Measurements from ENCODE around the gene TCERG1L. TPM values are rescaled to one million over a fixed set of nuclear protein-coding genes. Genes with fewer than 3 reads are reported as not detected.

TCERG1L gene
- polyA plus RNA-seq, 3 donors = not detected

DNA sequence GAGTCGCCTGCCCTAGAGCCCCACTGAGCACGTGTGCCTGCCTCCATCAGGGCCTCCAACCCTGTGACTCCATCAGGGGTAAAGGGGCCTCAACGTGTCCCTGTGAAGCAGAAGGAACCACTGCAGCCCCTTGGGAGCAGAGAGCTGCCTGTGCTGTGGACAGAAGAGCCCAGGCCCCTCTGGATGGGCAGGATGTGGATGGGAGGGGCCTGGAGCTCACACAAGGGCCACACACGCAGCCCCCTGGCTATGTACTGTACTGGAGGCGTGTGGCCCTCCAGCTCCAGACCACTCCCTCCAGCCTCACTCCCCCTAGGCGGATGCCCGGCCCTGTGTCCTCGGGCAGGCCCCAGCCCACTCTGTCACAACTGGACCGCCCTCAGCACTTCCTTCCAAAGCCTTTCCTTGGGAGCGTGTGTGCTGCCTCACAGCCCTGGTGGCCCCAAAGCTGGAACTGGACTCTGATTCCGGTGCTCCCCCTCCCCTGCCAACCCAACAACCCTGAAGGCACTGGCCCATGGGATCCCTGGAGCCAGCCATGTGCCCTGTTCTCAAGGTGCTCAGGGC lies 238.0 kb downstream of the TCERG1L start:
- WGBS (ENCODE audit: insufficient coverage) = 88% methylated on average over 10 of the region's 11 CpGs
- no peak overlapping the region for H3K4me2 ChIP-seq (replicated peaks; ENCODE audit: extremely low read depth, low read length, poor library complexity, severe bottlenecking)
- no peaks in the 10 kb centered on the region for H3K36me3 ChIP-seq (replicated peaks in 1 of 2; ENCODE audit: control insufficient read depth in 1 of 2, insufficient read depth in 2 of 2, low read length in 2 of 2)
- H3K27ac ChIP-seq (ENCODE audit: low read depth in 1 of 2, low read length in 2 of 2) = no peak overlapping the region
- no peaks in the 10 kb centered on the region for H4K20me1 ChIP-seq (ENCODE audit: insufficient read depth, low read length)
- H3K79me2 ChIP-seq (ENCODE audit: insufficient read depth, low read length) = no peaks in the 10 kb centered on the region
- Mint-ChIP-seq H3K4me1 (no peaks in the 10 kb centered on the region), H3K9me3 (peaks cover 0 to 2% (median 0%) of the 10 kb centered on the region in 7 donors), H3K36me3 (no peaks in the 10 kb centered on the region), H3K27me3 (ENCODE audit: low read depth in 3 of 3) (peaks cover 0 to 6% (median 0%) of the 10 kb centered on the region in 3 donors), H3K4me3 (no peak overlapping the region), H3K27ac (no peak overlapping the region)
- H3K4me3 ChIP-seq (replicated peaks in 1 of 3; ENCODE audit: low read depth in 2 of 3, low read length in 3 of 3) = no peak overlapping the region
- no peak for DNase-seq
- TF ChIP-seq, protein P1, sequence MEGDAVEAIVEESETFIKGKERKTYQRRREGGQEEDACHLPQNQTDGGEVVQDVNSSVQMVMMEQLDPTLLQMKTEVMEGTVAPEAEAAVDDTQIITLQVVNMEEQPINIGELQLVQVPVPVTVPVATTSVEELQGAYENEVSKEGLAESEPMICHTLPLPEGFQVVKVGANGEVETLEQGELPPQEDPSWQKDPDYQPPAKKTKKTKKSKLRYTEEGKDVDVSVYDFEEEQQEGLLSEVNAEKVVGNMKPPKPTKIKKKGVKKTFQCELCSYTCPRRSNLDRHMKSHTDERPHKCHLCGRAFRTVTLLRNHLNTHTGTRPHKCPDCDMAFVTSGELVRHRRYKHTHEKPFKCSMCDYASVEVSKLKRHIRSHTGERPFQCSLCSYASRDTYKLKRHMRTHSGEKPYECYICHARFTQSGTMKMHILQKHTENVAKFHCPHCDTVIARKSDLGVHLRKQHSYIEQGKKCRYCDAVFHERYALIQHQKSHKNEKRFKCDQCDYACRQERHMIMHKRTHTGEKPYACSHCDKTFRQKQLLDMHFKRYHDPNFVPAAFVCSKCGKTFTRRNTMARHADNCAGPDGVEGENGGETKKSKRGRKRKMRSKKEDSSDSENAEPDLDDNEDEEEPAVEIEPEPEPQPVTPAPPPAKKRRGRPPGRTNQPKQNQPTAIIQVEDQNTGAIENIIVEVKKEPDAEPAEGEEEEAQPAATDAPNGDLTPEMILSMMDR (IDR thresholded peaks at IDR 0.05) = no peak
- H3K27me3 ChIP-seq (ENCODE audit: control insufficient read depth in 2 of 2, insufficient read depth in 2 of 2, low read length in 2 of 2) = no peaks in the 10 kb centered on the region
- H3K9me3 ChIP-seq (replicated peaks in 1 of 2; ENCODE audit: control insufficient read depth in 1 of 2, insufficient read depth in 1 of 2, low read length in 2 of 2) = peaks cover 0 to 4% of the 10 kb centered on the region in 2 donors
- intact Hi-C loops (cut with micrococcal nuclease) = no loop called here
- H3K9ac ChIP-seq (ENCODE audit: insufficient read depth, low read length, poor library complexity, severe bottlenecking) = no peak overlapping the region
- no peaks in the 10 kb centered on the region for H3K4me1 ChIP-seq (ENCODE audit: control insufficient read depth in 1 of 2, insufficient read depth in 2 of 2, low read length in 2 of 2)
- H2AFZ ChIP-seq (ENCODE audit: insufficient read depth, low read depth, low read length, poor library complexity, severe bottlenecking) = no peak overlapping the region

DNA sequence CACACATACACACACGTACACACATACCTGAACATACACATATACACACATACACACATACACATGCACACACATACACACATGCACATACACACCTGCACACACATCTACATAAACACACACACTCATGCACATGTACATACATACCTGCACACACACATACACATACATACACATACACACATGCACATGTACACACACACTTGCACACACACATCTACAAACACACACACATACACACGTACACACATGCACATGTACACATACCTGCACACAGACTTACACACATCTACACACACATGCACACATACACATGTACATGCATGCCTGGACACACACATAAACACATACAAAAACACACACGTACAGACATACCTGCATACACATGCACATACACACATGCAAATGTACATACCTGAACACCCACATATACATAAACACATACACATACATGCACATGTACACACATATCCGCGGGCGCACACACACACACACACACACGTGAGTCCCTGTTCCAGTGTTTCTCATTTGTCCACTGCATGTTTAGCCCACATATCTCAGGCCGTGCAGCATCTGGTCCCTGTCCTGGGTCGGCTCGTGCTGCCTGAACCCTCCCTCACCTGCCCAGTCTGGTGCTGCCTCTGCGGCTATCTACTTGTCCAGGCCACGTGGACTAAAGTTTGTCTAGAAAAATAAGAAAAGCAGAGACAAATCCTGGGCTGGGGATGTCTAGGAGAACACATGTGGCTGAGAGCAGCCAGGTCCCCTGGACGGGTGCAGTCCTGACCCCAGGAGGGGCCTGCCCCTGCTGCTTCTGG lies 238.7 kb downstream of the TCERG1L start:
- intact Hi-C loops (cut with micrococcal nuclease) = no loop called here
- no peaks in the 10 kb centered on the region for H3K36me3 Mint-ChIP-seq
- H3K36me3 ChIP-seq (replicated peaks in 1 of 2; ENCODE audit: control insufficient read depth in 1 of 2, insufficient read depth in 2 of 2, low read length in 2 of 2) = no peaks in the 10 kb centered on the region
- no peak overlapping the region for H3K4me3 ChIP-seq (replicated peaks in 1 of 3; ENCODE audit: low read depth in 2 of 3, low read length in 3 of 3)
- H3K27ac Mint-ChIP-seq = no peak overlapping the region
- H4K20me1 ChIP-seq (ENCODE audit: insufficient read depth, low read length) = no peaks in the 10 kb centered on the region
- no peaks in the 10 kb centered on the region for H3K79me2 ChIP-seq (ENCODE audit: insufficient read depth, low read length)
- H3K4me1 ChIP-seq (ENCODE audit: control insufficient read depth in 1 of 2, insufficient read depth in 2 of 2, low read length in 2 of 2) = no peaks in the 10 kb centered on the region
- TF ChIP-seq, protein P1 (IDR thresholded peaks at IDR 0.05) = no peak
- H3K27me3 ChIP-seq (ENCODE audit: control insufficient read depth in 2 of 2, insufficient read depth in 2 of 2, low read length in 2 of 2) = no peaks in the 10 kb centered on the region
- H3K9ac ChIP-seq (ENCODE audit: insufficient read depth, low read length, poor library complexity, severe bottlenecking) = no peak overlapping the region
- no peak overlapping the region for H3K4me3 Mint-ChIP-seq
- no peak overlapping the region for H2AFZ ChIP-seq (ENCODE audit: insufficient read depth, low read depth, low read length, poor library complexity, severe bottlenecking)
- peaks cover 0 to 2% (median 0%) of the 10 kb centered on the region in 7 donors for H3K9me3 Mint-ChIP-seq
- peaks cover 0 to 4% of the 10 kb centered on the region in 2 donors for H3K9me3 ChIP-seq (replicated peaks in 1 of 2; ENCODE audit: control insufficient read depth in 1 of 2, insufficient read depth in 1 of 2, low read length in 2 of 2)
- H3K4me2 ChIP-seq (replicated peaks; ENCODE audit: extremely low read depth, low read length, poor library complexity, severe bottlenecking) = no peak overlapping the region
- peaks cover 0 to 8% (median 0%) of the 10 kb centered on the region in 3 donors for H3K27me3 Mint-ChIP-seq (ENCODE audit: low read depth in 3 of 3)
- no peak for DNase-seq
- WGBS (ENCODE audit: insufficient coverage) = 94% methylated on average over 12 of the region's 13 CpGs
- no peak overlapping the region for H3K27ac ChIP-seq (ENCODE audit: low read depth in 1 of 2, low read length in 2 of 2)
- H3K4me1 Mint-ChIP-seq = no peaks in the 10 kb centered on the region
